HT1080 (cell line): ENCODE measurements around the gene SF3B1. TPM values are rescaled to one million over a fixed set of nuclear protein-coding genes. Genes with fewer than 3 reads are reported as not detected.
"Not testable (repeated sequence)": the region's sequence is repeated elsewhere in the genome, so short reads cannot be mapped to it uniquely, and the experiment has no call there.

ENCODE experiments used
- DNase-seq: peaks from one replicate; pipeline ENCODE4 v3.0.0-alpha.2; 2015; ENCODE audit warnings: low read depth
- small RNA-seq: library from RNA; depleted of rRNA; stranded (forward); fragments of <200 nt; gene quantifications from one replicate; pipeline ENCODE3, GENCODE V24; 2014
- total RNA-seq: library from RNA; depleted of rRNA; stranded (reverse); fragments of >200 nt; shearing (Covaris generic); gene quantifications from 2 replicates; pipeline ENCODE4 v1.2.3, GENCODE V29; 2014; rRNA removed

The SF3B1 gene
- total RNA-seq, 1 experiment from 2014 or later: 168 TPM

GRCh38 chr2:197345846-197346370 is 88.9 kb downstream of the SF3B1 start:
- peak; percentile 50 for DNase-seq

GRCh38 chr2:197343968-197344367 is 90.9 kb downstream of the SF3B1 start:
- not testable (repeated sequence) for DNase-seq

GRCh38 chr2:197340591-197340990 is 94.2 kb downstream of the SF3B1 start:
- DNase-seq: no peak

Small RNA genes lying within 50 kb of the gene (small RNA-seq; reads per million reads assigned to genes)
- not detected for gene RF00394
- not detected for gene RNU6-1029P

Other genes starting within 250 kb of the SF3B1 start
- 10.4 and 16.0 TPM in 2 replicates for gene ANKRD44, start 124.2 kb downstream of the SF3B1 start, total RNA-seq
- 20.2 and 22.3 TPM in 2 replicates for gene COQ10B, start 18.5 kb upstream of the SF3B1 start, total RNA-seq
- 475 and 581 TPM in 2 replicates for gene HSPD1, start 64.8 kb upstream of the SF3B1 start, total RNA-seq
- 266 and 324 TPM in 2 replicates for gene HSPE1, start 65.4 kb upstream of the SF3B1 start, total RNA-seq
- gene MOB4, start 81.0 kb upstream of the SF3B1 start, total RNA-seq: 20.1 and 26.2 TPM in 2 replicates
- not detected in 2 replicates for gene RFTN2, start 240.6 kb upstream of the SF3B1 start, total RNA-seq